Measurements from ENCODE around the gene SAMD5. TPM values are rescaled to one million over a fixed set of nuclear protein-coding genes. Genes with fewer than 3 reads are reported as not detected.

SAMD5 gene
- total RNA-seq, 1 experiment from 2014 or later = 0.04 TPM

- H2BK15ac ChIP-seq (ENCODE audit: low read depth, low read length) = no peak overlapping the region
- no peak overlapping the region for H3K9ac ChIP-seq (ENCODE audit: extremely low read depth, insufficient read length, low read length)
- no peak overlapping the region for H3K18ac ChIP-seq (ENCODE audit: insufficient read length, low read depth, low read length)
- H3K4me2 ChIP-seq (ENCODE audit: insufficient read depth, insufficient read length, low read length) = no peak overlapping the region
- no peak overlapping the region for H2BK12ac ChIP-seq (ENCODE audit: insufficient read length, low read depth, low read length)
- H2BK5ac ChIP-seq (ENCODE audit: insufficient read length, low read length) = no peak overlapping the region
- no peak overlapping the region for H3K27ac ChIP-seq (ENCODE audit: insufficient read length, low read depth, low read length)
- Mint-ChIP-seq H3K27me3 (ENCODE audit: low read depth) (no peaks in the 10 kb centered on the region), H3K4me1 (no peaks in the 10 kb centered on the region), H3K4me3 (no peak overlapping the region), H3K9me3 (no peaks in the 10 kb centered on the region; a peak in 1 of 5 replicates), H3K27ac (no peak overlapping the region), H3K36me3 (ENCODE audit: insufficient read depth in 1 of 3, low read depth in 3 of 3) (no peaks in the 10 kb centered on the region)
- no peak overlapping the region for H4K5ac ChIP-seq (ENCODE audit: insufficient read length, low read depth, low read length)
- H3K23me2 ChIP-seq (ENCODE audit: insufficient read length, low read depth, low read length, poor library complexity, severe bottlenecking) = no peaks in the 10 kb centered on the region
- H3T11ph ChIP-seq (ENCODE audit: low read length) = no peak overlapping the region
- no peaks in the 10 kb centered on the region for H3K79me1 ChIP-seq (ENCODE audit: insufficient read depth, low read depth, low read length, poor library complexity, severe bottlenecking)
- no peak overlapping the region for H2AFZ ChIP-seq (ENCODE audit: low read length)
- H3K79me2 ChIP-seq (ENCODE audit: insufficient read depth, low read length) = no peaks in the 10 kb centered on the region
- no peak overlapping the region for H2BK20ac ChIP-seq (ENCODE audit: low read depth, low read length, poor library complexity, severe bottlenecking)
- no peak overlapping the region for H2BK120ac ChIP-seq (ENCODE audit: low read depth, low read length, poor library complexity, severe bottlenecking)
- no peaks in the 10 kb centered on the region for H3K27me3 ChIP-seq (ENCODE audit: insufficient read depth, low read length)
- H3K23ac ChIP-seq (ENCODE audit: insufficient read length, low read depth, low read length) = no peak overlapping the region
- no peaks in the 10 kb centered on the region for H4K20me1 ChIP-seq (ENCODE audit: control insufficient read depth, insufficient read depth, insufficient read length)
- no peak overlapping the region for H4K91ac ChIP-seq (ENCODE audit: insufficient read length, low read depth, low read length)
- no peaks in the 10 kb centered on the region for H3K4me1 ChIP-seq (ENCODE audit: insufficient read depth, low read length)
- H4K8ac ChIP-seq (replicated peaks; ENCODE audit: insufficient read length, low read depth, low read length) = no peak overlapping the region
- no peak for DNase-seq
- no CpG with 5 or more reads among the region's 3 CpGs for WGBS (ENCODE audit: extremely low coverage, insufficient read length, low lambda C conversion rate)
- H3K56ac ChIP-seq (ENCODE audit: insufficient read length, low read depth, low read length) = no peak overlapping the region
- no peak for TF ChIP-seq CTCF (conservative IDR thresholded peaks at IDR 0.05)
- H3K9me3 ChIP-seq (ENCODE audit: control insufficient read depth, low read depth, low read length) = no peaks in the 10 kb centered on the region
- no peak overlapping the region for H3K14ac ChIP-seq (ENCODE audit: insufficient read depth, low read length)
- no peak overlapping the region for H2AK5ac ChIP-seq (ENCODE audit: insufficient read length, low read length)
- H3K4ac ChIP-seq (ENCODE audit: low read depth, low read length) = no peak overlapping the region
Measured at GRCh38 chr6:147579667-147580066, 71.2 kb downstream of the SAMD5 start.
